IPS-15b (cell line): ENCODE results near the gene PLXNA1.

Source experiments
- H3K27me3 ChIP-seq: one replicate; pipeline ENCODE4 v1.6.1; 2013; ENCODE audit warnings: low read length; ENCODE audit not compliant: control insufficient read depth, insufficient read depth
- H3K36me3 ChIP-seq: one replicate; pipeline ENCODE4 v1.6.1; 2013; ENCODE audit warnings: low read length; ENCODE audit not compliant: control insufficient read depth, insufficient read depth
- H3K4me1 ChIP-seq: one replicate; pipeline ENCODE4 v1.6.1; 2013; ENCODE audit warnings: mild to moderate bottlenecking, low read length; ENCODE audit not compliant: control insufficient read depth, insufficient read depth
- H3K4me3 ChIP-seq: one replicate; pipeline ENCODE4 v1.5.1; 2013; ENCODE audit warnings: low read depth, low read length
- H3K9ac ChIP-seq: one replicate; pipeline ENCODE4 v1.6.1; 2013; ENCODE audit warnings: low read depth, mild to moderate bottlenecking, low read length
- H3K9me3 ChIP-seq: one replicate; pipeline ENCODE4 v1.6.1; 2013; ENCODE audit warnings: mild to moderate bottlenecking, low read length; ENCODE audit not compliant: control insufficient read depth, insufficient read depth

PLXNA1 gene

DNA sequence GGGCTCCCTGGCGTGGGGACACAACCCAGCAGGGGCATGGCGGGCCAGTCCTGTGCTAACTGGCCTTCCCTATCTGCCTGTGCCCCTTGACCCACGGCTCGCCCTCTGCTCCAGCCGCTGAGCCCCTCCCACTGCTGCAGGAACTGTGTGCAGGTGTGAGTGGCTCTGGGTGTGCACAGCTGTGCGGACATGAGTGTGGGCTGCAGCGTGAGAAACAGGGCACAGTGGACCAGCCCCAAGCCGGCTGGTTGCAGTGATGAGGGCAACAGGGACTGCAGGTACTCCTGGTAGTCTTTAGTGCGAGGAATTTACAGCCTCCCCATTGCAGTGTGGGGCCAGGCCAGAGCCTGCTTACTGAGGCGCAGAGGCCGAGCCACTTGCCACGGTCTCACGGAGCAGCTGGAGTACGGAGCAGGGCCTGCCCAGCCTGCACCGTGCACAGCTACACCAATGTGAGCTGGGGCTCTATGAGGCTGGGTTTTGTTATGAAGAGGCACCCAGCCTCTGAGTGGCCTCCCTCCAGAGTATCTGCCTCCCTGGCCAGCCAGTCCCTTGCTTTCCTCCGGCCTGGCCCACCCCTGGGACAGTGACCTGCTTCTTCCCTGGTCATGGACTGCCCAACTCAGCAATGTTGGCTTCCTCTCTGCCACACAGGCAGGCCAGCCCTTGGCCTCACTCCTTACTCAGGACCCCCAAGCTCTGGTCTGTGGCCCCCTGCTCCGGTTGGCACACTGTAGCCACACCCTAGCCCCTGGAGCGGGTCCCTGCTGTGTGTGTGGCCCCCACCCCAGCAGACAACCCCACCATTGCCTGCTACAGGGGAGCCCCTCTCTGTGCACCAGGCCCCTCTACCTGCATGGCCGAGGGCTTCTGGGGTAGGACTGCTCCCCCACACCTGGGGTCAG is 47.8 kb downstream of the PLXNA1 start:
- no peak overlapping the region for H3K9ac ChIP-seq
- no peaks in the 10 kb centered on the region for H3K9me3 ChIP-seq
- no peaks in the 10 kb centered on the region for H3K4me1 ChIP-seq
- no peak overlapping the region for H3K4me3 ChIP-seq
- peaks cover 58% of the 10 kb centered on the region for H3K36me3 ChIP-seq
- no peaks in the 10 kb centered on the region for H3K27me3 ChIP-seq

GRCh38 chr3:127031413-127031810 is 48.5 kb downstream of the PLXNA1 start:
- Histone ChIP-seq H3K4me3 (no peak overlapping the region), H3K9me3 (no peaks in the 10 kb centered on the region), H3K36me3 (peaks cover 62% of the 10 kb centered on the region), H3K27me3 (no peaks in the 10 kb centered on the region), H3K4me1 (no peaks in the 10 kb centered on the region), H3K9ac (no peak overlapping the region)

DNA sequence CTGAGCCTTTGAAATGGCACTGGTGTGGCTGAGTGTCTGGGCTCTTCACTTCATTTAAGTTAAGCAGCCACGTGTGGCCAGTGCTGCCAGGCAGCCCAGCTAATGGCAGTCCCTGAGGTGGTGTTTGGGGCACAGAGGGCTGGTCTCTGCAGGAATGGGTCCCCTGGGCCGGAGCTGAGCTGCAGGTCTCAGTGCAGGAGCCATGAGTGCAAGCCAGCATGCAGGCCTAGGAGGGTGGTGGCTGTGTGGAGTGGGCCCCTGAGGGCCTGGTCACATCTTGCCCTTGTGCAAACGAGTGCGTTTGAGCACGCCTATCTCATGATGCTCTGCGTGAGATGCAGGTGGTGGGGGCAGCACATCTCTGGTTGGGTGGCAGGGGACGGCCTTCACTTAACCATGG is 48.9 kb downstream of the PLXNA1 start:
- Histone ChIP-seq H3K4me3 (no peak overlapping the region), H3K36me3 (peaks cover 60% of the 10 kb centered on the region), H3K27me3 (no peaks in the 10 kb centered on the region), H3K4me1 (no peaks in the 10 kb centered on the region), H3K9me3 (no peaks in the 10 kb centered on the region), H3K9ac (no peak overlapping the region)

DNA sequence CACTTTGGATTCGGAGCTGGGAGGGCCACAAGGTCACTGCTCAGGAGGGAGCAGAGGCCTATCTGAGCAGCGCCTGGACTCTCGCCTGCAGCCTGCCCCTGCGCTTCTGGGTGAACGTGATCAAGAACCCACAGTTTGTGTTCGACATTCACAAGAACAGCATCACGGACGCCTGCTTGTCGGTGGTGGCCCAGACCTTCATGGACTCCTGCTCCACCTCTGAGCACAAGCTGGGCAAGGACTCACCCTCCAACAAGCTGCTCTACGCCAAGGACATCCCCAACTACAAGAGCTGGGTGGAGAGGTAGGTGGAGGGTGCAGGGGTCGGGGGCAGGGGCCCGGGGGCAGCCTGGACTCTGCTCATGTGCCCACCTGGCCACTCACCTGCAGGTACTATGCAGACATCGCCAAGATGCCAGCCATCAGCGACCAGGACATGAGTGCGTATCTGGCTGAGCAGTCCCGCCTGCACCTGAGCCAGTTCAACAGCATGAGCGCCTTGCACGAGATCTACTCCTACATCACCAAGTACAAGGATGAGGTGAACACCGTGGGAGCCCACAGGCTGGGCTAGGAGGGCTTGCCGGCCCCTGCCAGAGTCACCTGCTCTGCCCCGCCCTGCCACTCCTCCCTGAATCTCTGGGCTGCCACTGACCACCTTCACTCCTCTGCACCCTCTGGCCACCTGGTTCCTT is 49.5 kb downstream of the PLXNA1 start:
- H3K27me3 ChIP-seq = no peaks in the 10 kb centered on the region
- H3K36me3 ChIP-seq = peaks cover 59% of the 10 kb centered on the region
- no peak overlapping the region for H3K4me3 ChIP-seq
- H3K4me1 ChIP-seq = no peaks in the 10 kb centered on the region
- no peak overlapping the region for H3K9ac ChIP-seq
- H3K9me3 ChIP-seq = no peaks in the 10 kb centered on the region
